Measurements from ENCODE around the gene POGZ.
A peak's percentile ranks its signal among the peaks of the same experiment; 100 is the strongest.
"Not testable (repeated sequence)": the region's sequence is repeated elsewhere in the genome, so short reads cannot be mapped to it uniquely, and the experiment has no call there.

The POGZ gene

GRCh38 chr1:151407304-151407703, 52.0 kb downstream of the POGZ start:
- no peak for DNase-seq

- DNase-seq, result no peak
Measured at GRCh38 chr1:151406176-151406575, 53.1 kb downstream of the POGZ start.

- DNase-seq, result no peak
Measured at GRCh38 chr1:151405187-151405951, 53.9 kb downstream of the POGZ start.

GRCh38 chr1:151403612-151404011, 55.7 kb downstream of the POGZ start:
- DNase-seq, result no peak

- DNase-seq, result no peak
Measured at GRCh38 chr1:151402764-151403163, 56.5 kb downstream of the POGZ start.

- no peak for DNase-seq
Measured at GRCh38 chr1:151401860-151402259, 57.4 kb downstream of the POGZ start.

GRCh38 chr1:151401125-151401788, 58.0 kb downstream of the POGZ start:
- DNase-seq, result no peak

- peak; percentile 75 for DNase-seq
Measured at GRCh38 chr1:151399324-151400171, 59.7 kb downstream of the POGZ start, which contains the start of gene PSMB4. PSMB4 (plus strand) TSS chr1:151399573; CDS start chr1:151399588, 15 bp downstream.

GRCh38 chr1:151396265-151396664, 63.0 kb downstream of the POGZ start:
- DNase-seq, result not testable (repeated sequence)

- no peak for DNase-seq
Measured at GRCh38 chr1:151393583-151393982, 65.7 kb downstream of the POGZ start.

- DNase-seq, result no peak
Measured at GRCh38 chr1:151391079-151391563, 68.2 kb downstream of the POGZ start.

- DNase-seq, result not testable (repeated sequence)
Measured at GRCh38 chr1:151390221-151391078, 68.8 kb downstream of the POGZ start.

GRCh38 chr1:151386002-151386401, 73.3 kb downstream of the POGZ start:
- DNase-seq, result no peak

GRCh38 chr1:151384584-151384983, 74.7 kb downstream of the POGZ start:
- no peak for DNase-seq

GRCh38 chr1:151377150-151377884, 82.0 kb downstream of the POGZ start:
- DNase-seq, result no peak

GRCh38 chr1:151373196-151373595, 86.1 kb downstream of the POGZ start:
- DNase-seq, result no peak

- no peak for DNase-seq
Measured at GRCh38 chr1:151372058-151372934, 87.0 kb downstream of the POGZ start, which contains the start of gene SELENBP1. SELENBP1 (minus strand) TSS chr1:151372705; CDS start chr1:151372641, 64 bp downstream.

GRCh38 chr1:151371370-151372057, 87.8 kb downstream of the POGZ start:
- no peak for DNase-seq

GRCh38 chr1:151370211-151370911, 88.9 kb downstream of the POGZ start:
- no peak for DNase-seq

Measured in stimulated activated naive CD4-positive, alpha-beta T cell treated with Interleukin-2 at 50 U/mL for 16 hours (primary cell).